Thymus (tissue), 11 donors: Measurements from ENCODE around the gene RAET1E. TPM values are rescaled to one million over a fixed set of nuclear protein-coding genes. Genes with fewer than 3 reads are reported as not detected.

Experiments used
- DNase-seq, 9 donors: peaks; one replicate each; pipeline ENCODE4 v3.0.0-alpha.2; 2013; ENCODE audit warnings: low spot score in 9 of 9, low read depth in 6 of 9, missing footprints in 1 of 9
- H3K27ac ChIP-seq, 2 donors: one replicate each; pipeline ENCODE4 v1.5.1; 2013; ENCODE audit warnings: control low read depth in 1 of 2, low read depth in 1 of 2, low read length in 1 of 2, mild to moderate bottlenecking in 1 of 2, moderate library complexity in 1 of 2
- H3K27me3 ChIP-seq, 2 donors: one replicate each; pipeline ENCODE4 v1.5.1; 2013; ENCODE audit warnings: low read length in 1 of 2; ENCODE audit not compliant: control insufficient read depth in 2 of 2, insufficient read depth in 1 of 2
- H3K36me3 ChIP-seq, 2 donors: one replicate each; pipeline ENCODE4 v1.5.1; 2013; ENCODE audit warnings: low read length in 1 of 2, mild to moderate bottlenecking in 1 of 2, moderate library complexity in 1 of 2; ENCODE audit not compliant: control insufficient read depth in 2 of 2, insufficient read depth in 2 of 2
- H3K4me1 ChIP-seq, 2 donors: one replicate each; pipeline ENCODE4 v1.5.1; 2013; ENCODE audit warnings: low read length in 2 of 2; ENCODE audit not compliant: control insufficient read depth in 2 of 2, insufficient read depth in 2 of 2
- H3K4me3 ChIP-seq, 2 donors: one replicate each; pipeline ENCODE4 v1.5.1; 2013; ENCODE audit warnings: low read length in 2 of 2, control low read depth in 1 of 2, mild to moderate bottlenecking in 1 of 2
- H3K9me3 ChIP-seq, 2 donors: one replicate each; pipeline ENCODE4 v1.5.1; 2013; ENCODE audit warnings: low read length in 1 of 2, mild to moderate bottlenecking in 1 of 2; ENCODE audit not compliant: control insufficient read depth in 2 of 2, insufficient read depth in 1 of 2
- WGBS: extraction: QIAGEN DNeasy Blood & Tissue Kit; methylation state at CpG from one replicate; pipeline ENCODE4 v1.1.7; 2013; 5-methylcytosine and 5-hydroxymethylcytosine counted together
- polyA plus RNA-seq: library from polyadenylated mRNA; stranded (reverse); fragments of 200-250 nt; gene quantifications from one replicate; pipeline ENCODE4 v1.2.3, GENCODE V29; 2013
- total RNA-seq: library from RNA; stranded (reverse); fragments of 120-200 nt; gene quantifications from one replicate; pipeline ENCODE4 v1.2.4, GENCODE V29; 2013
- donor health status: healthy.

RAET1E gene
- total and polyA plus RNA-seq, 2 donors: 0.05 to 0.59 TPM

DNA sequence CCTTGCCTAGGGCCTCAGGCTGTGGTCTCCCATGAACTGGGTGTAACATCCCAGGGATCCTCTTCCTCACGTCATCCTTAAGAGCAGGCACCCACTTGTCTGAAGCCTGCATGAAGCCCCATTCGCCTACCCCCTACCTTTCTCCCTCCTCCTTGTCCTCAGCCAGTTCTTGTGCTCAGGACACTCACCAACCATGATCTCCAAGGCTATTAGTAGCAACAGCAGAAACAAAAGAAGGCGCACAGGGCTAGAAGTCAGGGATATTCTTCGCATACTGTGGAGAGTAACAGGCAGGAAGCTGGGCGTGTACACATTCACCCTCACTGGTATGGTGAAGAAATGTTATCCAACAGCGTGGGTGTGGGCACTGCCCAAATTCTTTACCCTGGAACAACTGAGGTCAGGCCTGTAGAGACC, 7.3 kb downstream of the RAET1E start:
- Histone ChIP-seq H3K27ac (no peak overlapping the region), H3K4me3 (no peak overlapping the region), H3K9me3 (no peaks in the 10 kb centered on the region), H3K27me3 (peaks cover 0 to 5% of the 10 kb centered on the region in 2 donors), H3K4me1 (no peaks in the 10 kb centered on the region), H3K36me3 (no peaks in the 10 kb centered on the region)
- 92% methylated on average over 6 of the region's 6 CpGs for WGBS
- no peak for DNase-seq

GRCh38 chr6:149889326-149889725, 8.6 kb downstream of the RAET1E start:
- no peaks in the 10 kb centered on the region for H3K9me3 ChIP-seq
- H3K27me3 ChIP-seq: peaks cover 0 to 9% of the 10 kb centered on the region in 2 donors
- WGBS: 92% methylated on average over 7 of the region's 7 CpGs
- no peak for DNase-seq
- H3K36me3 ChIP-seq: no peaks in the 10 kb centered on the region
- H3K27ac ChIP-seq: no peak overlapping the region
- H3K4me3 ChIP-seq: no peak overlapping the region
- no peaks in the 10 kb centered on the region for H3K4me1 ChIP-seq

- Histone ChIP-seq H3K27me3 (peaks cover 0 to 9% of the 10 kb centered on the region in 2 donors), H3K9me3 (no peaks in the 10 kb centered on the region), H3K4me3 (no peak overlapping the region), H3K36me3 (no peaks in the 10 kb centered on the region), H3K27ac (no peak overlapping the region), H3K4me1 (no peaks in the 10 kb centered on the region)
- DNase-seq: no peak
- WGBS: 68% methylated on average over 1 of the region's 1 CpG
These were observed 9.3 kb downstream of the RAET1E start for GRCh38 chr6:149888659-149889058.

DNA sequence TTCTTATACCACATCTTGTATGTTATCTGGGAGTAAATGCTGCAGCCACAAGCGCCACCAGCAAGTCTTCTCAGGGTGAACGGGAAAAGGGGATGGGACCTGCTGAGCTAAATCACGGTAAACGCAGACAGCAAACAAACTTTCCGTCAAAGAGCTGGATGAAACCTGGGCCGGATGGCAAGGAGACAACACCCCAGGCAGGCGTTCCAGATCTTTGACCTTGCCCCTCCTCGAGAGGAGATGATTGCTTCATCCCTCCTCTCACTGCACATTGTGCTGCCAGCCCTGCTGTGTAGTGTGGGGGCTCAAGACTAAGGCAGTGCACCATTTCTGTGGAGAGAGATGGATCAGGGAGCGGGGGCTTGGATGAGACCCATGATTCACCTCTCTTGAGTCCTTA, 9.8 kb downstream of the RAET1E start:
- WGBS: 95% methylated on average over 9 of the region's 9 CpGs
- Histone ChIP-seq H3K27me3 (peaks cover 0 to 9% of the 10 kb centered on the region in 2 donors), H3K4me3 (no peak overlapping the region), H3K9me3 (no peaks in the 10 kb centered on the region), H3K4me1 (no peaks in the 10 kb centered on the region), H3K36me3 (no peaks in the 10 kb centered on the region), H3K27ac (no peak overlapping the region)
- no peak for DNase-seq

DNA sequence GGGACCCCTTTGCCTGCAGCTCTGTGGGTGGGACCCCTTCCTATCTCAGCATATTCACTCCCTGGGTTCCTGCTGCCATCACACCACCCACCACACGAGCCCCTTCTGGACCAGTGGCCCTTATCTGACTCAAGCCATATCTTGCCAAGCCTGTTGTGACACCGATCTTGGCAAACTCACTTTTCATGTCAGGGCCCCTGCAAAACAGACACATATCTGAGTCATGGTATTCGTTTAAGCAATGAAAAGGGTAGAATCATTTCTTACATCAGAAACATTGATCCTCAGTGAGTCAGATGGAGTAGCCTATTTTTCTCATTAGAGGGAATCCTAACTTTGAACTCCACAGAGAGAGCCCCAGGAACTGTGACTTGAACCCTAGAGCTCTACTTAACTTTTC, 10.6 kb downstream of the RAET1E start:
- no peak overlapping the region for H3K27ac ChIP-seq
- no peaks in the 10 kb centered on the region for H3K4me1 ChIP-seq
- H3K36me3 ChIP-seq: no peaks in the 10 kb centered on the region
- 85% methylated on average over 3 of the region's 3 CpGs for WGBS
- DNase-seq: no peak
- no peaks in the 10 kb centered on the region for H3K9me3 ChIP-seq
- H3K4me3 ChIP-seq: no peak overlapping the region
- H3K27me3 ChIP-seq: peaks cover 0 to 9% of the 10 kb centered on the region in 2 donors

- no peak for DNase-seq
- no peaks in the 10 kb centered on the region for H3K4me1 ChIP-seq
- H3K4me3 ChIP-seq: no peak overlapping the region
- H3K36me3 ChIP-seq: no peaks in the 10 kb centered on the region
- H3K9me3 ChIP-seq: peaks cover 0 to 3% of the 10 kb centered on the region in 2 donors
- no peak overlapping the region for H3K27ac ChIP-seq
- 90% methylated on average over 3 of the region's 3 CpGs for WGBS
- peaks cover 0 to 12% of the 10 kb centered on the region in 2 donors for H3K27me3 ChIP-seq
These were observed 12.0 kb downstream of the RAET1E start for GRCh38 chr6:149885888-149886287.

- peaks cover 0 to 12% of the 10 kb centered on the region in 2 donors for H3K27me3 ChIP-seq
- 92% methylated on average over 7 of the region's 7 CpGs for WGBS
- no peak overlapping the region for H3K27ac ChIP-seq
- no peaks in the 10 kb centered on the region for H3K36me3 ChIP-seq
- H3K9me3 ChIP-seq: peaks cover 0 to 3% of the 10 kb centered on the region in 2 donors
- no peak for DNase-seq
- H3K4me3 ChIP-seq: no peak overlapping the region
- no peaks in the 10 kb centered on the region for H3K4me1 ChIP-seq
These were observed 13.3 kb downstream of the RAET1E start for GRCh38 chr6:149884617-149885016.

- 77% methylated on average over 11 of the region's 11 CpGs for WGBS
- H3K36me3 ChIP-seq: no peaks in the 10 kb centered on the region
- H3K27ac ChIP-seq: no peak overlapping the region
- peaks cover 0 to 3% of the 10 kb centered on the region in 2 donors for H3K9me3 ChIP-seq
- no peak overlapping the region for H3K4me3 ChIP-seq
- no peaks in the 10 kb centered on the region for H3K4me1 ChIP-seq
- no peak for DNase-seq
- peaks cover 0 to 12% of the 10 kb centered on the region in 2 donors for H3K27me3 ChIP-seq
These were observed 13.7 kb downstream of the RAET1E start for GRCh38 chr6:149884215-149884614.

- H3K36me3 ChIP-seq: no peaks in the 10 kb centered on the region
- no peaks in the 10 kb centered on the region for H3K4me1 ChIP-seq
- no peak overlapping the region for H3K4me3 ChIP-seq
- H3K27me3 ChIP-seq: peaks cover 0 to 10% of the 10 kb centered on the region in 2 donors
- DNase-seq: no peak
- no peak overlapping the region for H3K27ac ChIP-seq
- H3K9me3 ChIP-seq: peaks cover 0 to 3% of the 10 kb centered on the region in 2 donors
- WGBS: 97% methylated on average over 2 of the region's 2 CpGs
These were observed 16.1 kb downstream of the RAET1E start for GRCh38 chr6:149881860-149882259.
